ENCODE data around the gene TREM1. TPM values are rescaled to one million over a fixed set of nuclear protein-coding genes. Genes with fewer than 3 reads are reported as not detected.

TREM1 gene
- total RNA-seq, 2 donors from 2014 or later = 1.4 TPM; not detected in 1

GRCh38 chr6:41269166-41269565 is 17.3 kb downstream of the TREM1 start:
- Histone ChIP-seq H3K36me3 (no peaks in the 10 kb centered on the region), H3K9ac (ENCODE audit: low read depth in 2 of 2, low read length in 2 of 2) (no peak overlapping the region), H3K27me3 (no peaks in the 10 kb centered on the region), H3K4me1 (no peaks in the 10 kb centered on the region), H3K4me3 (no peak overlapping the region), H3K27ac (no peak overlapping the region), H3K9me3 (no peaks in the 10 kb centered on the region)
- no peak for TF ChIP-seq CTCF (IDR thresholded peaks at IDR 0.05)
- DNase-seq = no peak
- intact Hi-C loops (cut with DNase I) = no loop called here

GRCh38 chr6:41268478-41268877 is 18.0 kb downstream of the TREM1 start:
- Histone ChIP-seq H3K4me3 (no peak overlapping the region), H3K36me3 (no peaks in the 10 kb centered on the region), H3K27me3 (no peaks in the 10 kb centered on the region), H3K9ac (ENCODE audit: low read depth in 2 of 2, low read length in 2 of 2) (no peak overlapping the region), H3K27ac (no peak overlapping the region), H3K4me1 (no peaks in the 10 kb centered on the region), H3K9me3 (no peaks in the 10 kb centered on the region)
- intact Hi-C loops (cut with DNase I) = no loop called here
- no peak for DNase-seq
- TF ChIP-seq CTCF (IDR thresholded peaks at IDR 0.05) = no peak

- H3K4me1 ChIP-seq = no peaks in the 10 kb centered on the region
These were observed 19.9 kb downstream of the TREM1 start for GRCh38 chr6:41266541-41266940.

GRCh38 chr6:41263267-41263666 is 23.2 kb downstream of the TREM1 start:
- no peaks in the 10 kb centered on the region for H3K4me1 ChIP-seq
- H3K9me3 ChIP-seq = no peaks in the 10 kb centered on the region
- intact Hi-C loops (cut with DNase I) = no loop called here
- no peak overlapping the region for H3K4me3 ChIP-seq
- no peaks in the 10 kb centered on the region for H3K36me3 ChIP-seq
- H3K27ac ChIP-seq = no peak overlapping the region
- no peak for TF ChIP-seq CTCF (IDR thresholded peaks at IDR 0.05)
- no peaks in the 10 kb centered on the region for H3K27me3 ChIP-seq
- DNase-seq = no peak
- no peak overlapping the region for H3K9ac ChIP-seq (ENCODE audit: low read depth in 2 of 2, low read length in 2 of 2)

More at GRCh38 chr6:41266541-41266940, 19.9 kb downstream of the TREM1 start:
- no peak overlapping the region for H3K9ac ChIP-seq (ENCODE audit: low read depth in 2 of 2, low read length in 2 of 2)
- no peaks in the 10 kb centered on the region for H3K27me3 ChIP-seq
- H3K36me3 ChIP-seq = no peaks in the 10 kb centered on the region
- no peak for DNase-seq
- no peak overlapping the region for H3K27ac ChIP-seq
- H3K9me3 ChIP-seq = no peaks in the 10 kb centered on the region
- no peak for TF ChIP-seq CTCF (IDR thresholded peaks at IDR 0.05)
- intact Hi-C loops (cut with DNase I) = no loop called here
- no peak overlapping the region for H3K4me3 ChIP-seq

GRCh38 chr6:41262401-41262800 is 24.1 kb downstream of the TREM1 start:
- no peak for DNase-seq

More at GRCh38 chr6:41262401-41262800, 24.1 kb downstream of the TREM1 start:
- Histone ChIP-seq H3K36me3 (no peaks in the 10 kb centered on the region), H3K4me1 (no peaks in the 10 kb centered on the region), H3K27me3 (no peaks in the 10 kb centered on the region), H3K9me3 (no peaks in the 10 kb centered on the region), H3K4me3 (no peak overlapping the region), H3K27ac (no peak overlapping the region), H3K9ac (ENCODE audit: low read depth in 2 of 2, low read length in 2 of 2) (no peak overlapping the region)
- intact Hi-C loops (cut with DNase I) = no loop called here
- no peak for TF ChIP-seq CTCF (IDR thresholded peaks at IDR 0.05)
